ENCODE data around the gene DENND2A. TPM values are rescaled to one million over a fixed set of nuclear protein-coding genes. Genes with fewer than 3 reads are reported as not detected.

The DENND2A gene
- polyA plus RNA-seq, 3 donors: not detected

GRCh38 chr7:140619176-140619575 is 21.4 kb downstream of the DENND2A start:
- no CpG with 5 or more reads among the region's 1 CpG for WGBS (ENCODE audit: insufficient coverage)
- no peak overlapping the region for H3K4me3 ChIP-seq (replicated peaks in 1 of 3; ENCODE audit: low read depth in 2 of 3, low read length in 3 of 3)
- H3K9me3 ChIP-seq (replicated peaks in 1 of 2; ENCODE audit: control insufficient read depth in 1 of 2, insufficient read depth in 1 of 2, low read length in 2 of 2): no peaks in the 10 kb centered on the region
- H3K4me1 Mint-ChIP-seq: no peaks in the 10 kb centered on the region
- H3K4me2 ChIP-seq (replicated peaks; ENCODE audit: extremely low read depth, low read length, poor library complexity, severe bottlenecking): no peak overlapping the region
- no peaks in the 10 kb centered on the region for H3K4me1 ChIP-seq (ENCODE audit: control insufficient read depth in 1 of 2, insufficient read depth in 2 of 2, low read length in 2 of 2)
- intact Hi-C loops (cut with micrococcal nuclease): no loop called here
- no peaks in the 10 kb centered on the region for H4K20me1 ChIP-seq (ENCODE audit: insufficient read depth, low read length)
- H3K9ac ChIP-seq (ENCODE audit: insufficient read depth, low read length, poor library complexity, severe bottlenecking): no peak overlapping the region
- no peak for DNase-seq
- H3K27me3 ChIP-seq (ENCODE audit: control insufficient read depth in 2 of 2, insufficient read depth in 2 of 2, low read length in 2 of 2): no peaks in the 10 kb centered on the region
- TF ChIP-seq, protein P1, sequence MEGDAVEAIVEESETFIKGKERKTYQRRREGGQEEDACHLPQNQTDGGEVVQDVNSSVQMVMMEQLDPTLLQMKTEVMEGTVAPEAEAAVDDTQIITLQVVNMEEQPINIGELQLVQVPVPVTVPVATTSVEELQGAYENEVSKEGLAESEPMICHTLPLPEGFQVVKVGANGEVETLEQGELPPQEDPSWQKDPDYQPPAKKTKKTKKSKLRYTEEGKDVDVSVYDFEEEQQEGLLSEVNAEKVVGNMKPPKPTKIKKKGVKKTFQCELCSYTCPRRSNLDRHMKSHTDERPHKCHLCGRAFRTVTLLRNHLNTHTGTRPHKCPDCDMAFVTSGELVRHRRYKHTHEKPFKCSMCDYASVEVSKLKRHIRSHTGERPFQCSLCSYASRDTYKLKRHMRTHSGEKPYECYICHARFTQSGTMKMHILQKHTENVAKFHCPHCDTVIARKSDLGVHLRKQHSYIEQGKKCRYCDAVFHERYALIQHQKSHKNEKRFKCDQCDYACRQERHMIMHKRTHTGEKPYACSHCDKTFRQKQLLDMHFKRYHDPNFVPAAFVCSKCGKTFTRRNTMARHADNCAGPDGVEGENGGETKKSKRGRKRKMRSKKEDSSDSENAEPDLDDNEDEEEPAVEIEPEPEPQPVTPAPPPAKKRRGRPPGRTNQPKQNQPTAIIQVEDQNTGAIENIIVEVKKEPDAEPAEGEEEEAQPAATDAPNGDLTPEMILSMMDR (IDR thresholded peaks at IDR 0.05): no peak
- H3K27ac Mint-ChIP-seq: no peak overlapping the region
- H3K27me3 Mint-ChIP-seq (ENCODE audit: low read depth in 3 of 3): peaks cover 3 to 9% (median 4%) of the 10 kb centered on the region in 3 donors
- H3K4me3 Mint-ChIP-seq: no peak overlapping the region
- no peaks in the 10 kb centered on the region for H3K36me3 Mint-ChIP-seq
- no peak overlapping the region for H3K27ac ChIP-seq (ENCODE audit: low read depth in 1 of 2, low read length in 2 of 2)
- peaks cover 0 to 1% (median 0%) of the 10 kb centered on the region in 7 donors for H3K9me3 Mint-ChIP-seq
- H2AFZ ChIP-seq (ENCODE audit: insufficient read depth, low read depth, low read length, poor library complexity, severe bottlenecking): no peak overlapping the region
- H3K36me3 ChIP-seq (replicated peaks in 1 of 2; ENCODE audit: control insufficient read depth in 1 of 2, insufficient read depth in 2 of 2, low read length in 2 of 2): no peaks in the 10 kb centered on the region
- H3K79me2 ChIP-seq (ENCODE audit: insufficient read depth, low read length): no peaks in the 10 kb centered on the region

GRCh38 chr7:140618306-140618705 is 22.3 kb downstream of the DENND2A start:
- Histone ChIP-seq H3K4me3 (replicated peaks in 1 of 3; ENCODE audit: low read depth in 2 of 3, low read length in 3 of 3) (no peak overlapping the region), H4K20me1 (ENCODE audit: insufficient read depth, low read length) (no peaks in the 10 kb centered on the region), H3K9me3 (replicated peaks in 1 of 2; ENCODE audit: control insufficient read depth in 1 of 2, insufficient read depth in 1 of 2, low read length in 2 of 2) (no peaks in the 10 kb centered on the region), H2AFZ (ENCODE audit: insufficient read depth, low read depth, low read length, poor library complexity, severe bottlenecking) (no peak overlapping the region), H3K36me3 (replicated peaks in 1 of 2; ENCODE audit: control insufficient read depth in 1 of 2, insufficient read depth in 2 of 2, low read length in 2 of 2) (no peaks in the 10 kb centered on the region), H3K79me2 (ENCODE audit: insufficient read depth, low read length) (no peaks in the 10 kb centered on the region), H3K27me3 (ENCODE audit: control insufficient read depth in 2 of 2, insufficient read depth in 2 of 2, low read length in 2 of 2) (no peaks in the 10 kb centered on the region), H3K9ac (ENCODE audit: insufficient read depth, low read length, poor library complexity, severe bottlenecking) (no peak overlapping the region), H3K27ac (ENCODE audit: low read depth in 1 of 2, low read length in 2 of 2) (no peak overlapping the region), H3K4me1 (ENCODE audit: control insufficient read depth in 1 of 2, insufficient read depth in 2 of 2, low read length in 2 of 2) (no peaks in the 10 kb centered on the region), H3K4me2 (replicated peaks; ENCODE audit: extremely low read depth, low read length, poor library complexity, severe bottlenecking) (no peak overlapping the region)
- Mint-ChIP-seq H3K9me3 (peaks cover 0 to 1% (median 0%) of the 10 kb centered on the region in 7 donors), H3K36me3 (no peaks in the 10 kb centered on the region), H3K4me3 (no peak overlapping the region), H3K27ac (no peak overlapping the region), H3K27me3 (ENCODE audit: low read depth in 3 of 3) (peaks cover 2 to 7% (median 2%) of the 10 kb centered on the region in 3 donors), H3K4me1 (no peaks in the 10 kb centered on the region)
- TF ChIP-seq, protein P1 (IDR thresholded peaks at IDR 0.05): no peak
- intact Hi-C loops (cut with micrococcal nuclease): no loop called here
- WGBS (ENCODE audit: insufficient coverage): 100% methylated on average over 2 of the region's 5 CpGs
- DNase-seq: no peak

Data from CD14-positive monocyte (primary cell).